ENCODE measurements around the gene ZC3H18.

Gene ZC3H18

DNA sequence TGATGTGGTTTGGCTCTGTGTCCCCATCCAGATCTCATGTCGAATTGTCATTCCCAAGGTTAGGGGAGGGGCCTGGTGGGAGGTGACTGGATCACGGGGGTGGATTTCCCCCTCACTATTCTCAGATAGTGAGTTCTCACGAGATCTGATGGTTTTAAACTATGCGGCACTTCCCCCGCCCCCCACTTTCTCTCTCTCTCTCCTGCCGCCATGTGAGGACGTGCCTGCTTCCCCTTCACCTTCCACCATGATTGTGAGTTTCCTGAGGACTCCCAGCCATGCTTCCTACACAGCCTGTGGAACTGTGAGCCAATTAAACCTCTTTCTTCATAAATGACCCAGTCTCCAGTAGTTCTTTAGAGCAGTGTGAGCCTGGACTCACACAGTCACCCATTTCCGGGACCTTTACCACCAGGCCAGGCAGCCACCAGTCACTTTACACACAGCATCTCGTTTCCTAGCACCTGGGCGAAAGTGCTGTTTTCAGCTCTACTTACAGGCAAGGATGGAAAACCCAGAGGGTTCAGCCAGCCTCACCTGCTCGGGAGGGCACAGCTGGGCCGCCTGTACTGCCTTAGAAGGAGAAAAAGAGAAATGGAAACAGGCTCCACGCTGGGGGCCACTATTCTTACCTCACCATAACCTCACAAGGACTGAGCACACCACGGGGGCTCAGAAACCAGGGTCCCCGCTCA lies 13.8 kb upstream of the ZC3H18 start:
- TF ChIP-seq, protein P1, sequence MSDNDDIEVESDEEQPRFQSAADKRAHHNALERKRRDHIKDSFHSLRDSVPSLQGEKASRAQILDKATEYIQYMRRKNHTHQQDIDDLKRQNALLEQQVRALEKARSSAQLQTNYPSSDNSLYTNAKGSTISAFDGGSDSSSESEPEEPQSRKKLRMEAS (IDR thresholded peaks at IDR 0.05), result no peak
- TF ChIP-seq, protein P2, sequence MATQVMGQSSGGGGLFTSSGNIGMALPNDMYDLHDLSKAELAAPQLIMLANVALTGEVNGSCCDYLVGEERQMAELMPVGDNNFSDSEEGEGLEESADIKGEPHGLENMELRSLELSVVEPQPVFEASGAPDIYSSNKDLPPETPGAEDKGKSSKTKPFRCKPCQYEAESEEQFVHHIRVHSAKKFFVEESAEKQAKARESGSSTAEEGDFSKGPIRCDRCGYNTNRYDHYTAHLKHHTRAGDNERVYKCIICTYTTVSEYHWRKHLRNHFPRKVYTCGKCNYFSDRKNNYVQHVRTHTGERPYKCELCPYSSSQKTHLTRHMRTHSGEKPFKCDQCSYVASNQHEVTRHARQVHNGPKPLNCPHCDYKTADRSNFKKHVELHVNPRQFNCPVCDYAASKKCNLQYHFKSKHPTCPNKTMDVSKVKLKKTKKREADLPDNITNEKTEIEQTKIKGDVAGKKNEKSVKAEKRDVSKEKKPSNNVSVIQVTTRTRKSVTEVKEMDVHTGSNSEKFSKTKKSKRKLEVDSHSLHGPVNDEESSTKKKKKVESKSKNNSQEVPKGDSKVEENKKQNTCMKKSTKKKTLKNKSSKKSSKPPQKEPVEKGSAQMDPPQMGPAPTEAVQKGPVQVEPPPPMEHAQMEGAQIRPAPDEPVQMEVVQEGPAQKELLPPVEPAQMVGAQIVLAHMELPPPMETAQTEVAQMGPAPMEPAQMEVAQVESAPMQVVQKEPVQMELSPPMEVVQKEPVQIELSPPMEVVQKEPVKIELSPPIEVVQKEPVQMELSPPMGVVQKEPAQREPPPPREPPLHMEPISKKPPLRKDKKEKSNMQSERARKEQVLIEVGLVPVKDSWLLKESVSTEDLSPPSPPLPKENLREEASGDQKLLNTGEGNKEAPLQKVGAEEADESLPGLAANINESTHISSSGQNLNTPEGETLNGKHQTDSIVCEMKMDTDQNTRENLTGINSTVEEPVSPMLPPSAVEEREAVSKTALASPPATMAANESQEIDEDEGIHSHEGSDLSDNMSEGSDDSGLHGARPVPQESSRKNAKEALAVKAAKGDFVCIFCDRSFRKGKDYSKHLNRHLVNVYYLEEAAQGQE (IDR thresholded peaks at IDR 0.05; ENCODE audit: low read depth), result no peak
- TF ChIP-seq RAD21 (IDR thresholded peaks at IDR 0.05; ENCODE audit: low read depth) (no peak), TEAD4 (IDR thresholded peaks at IDR 0.05) (no peak), ZBTB7A (IDR thresholded peaks at IDR 0.05; ENCODE audit: low read depth) (no peak), TCF12 (IDR thresholded peaks at IDR 0.05; ENCODE audit: low read depth) (no peak), CEBPB (IDR thresholded peaks at IDR 0.05) (no peak), EP300 (IDR thresholded peaks at IDR 0.05; ENCODE audit: borderline replicate concordance) (no peak), YY1 (IDR thresholded peaks at IDR 0.05; ENCODE audit: low read depth) (no peak)

DNA sequence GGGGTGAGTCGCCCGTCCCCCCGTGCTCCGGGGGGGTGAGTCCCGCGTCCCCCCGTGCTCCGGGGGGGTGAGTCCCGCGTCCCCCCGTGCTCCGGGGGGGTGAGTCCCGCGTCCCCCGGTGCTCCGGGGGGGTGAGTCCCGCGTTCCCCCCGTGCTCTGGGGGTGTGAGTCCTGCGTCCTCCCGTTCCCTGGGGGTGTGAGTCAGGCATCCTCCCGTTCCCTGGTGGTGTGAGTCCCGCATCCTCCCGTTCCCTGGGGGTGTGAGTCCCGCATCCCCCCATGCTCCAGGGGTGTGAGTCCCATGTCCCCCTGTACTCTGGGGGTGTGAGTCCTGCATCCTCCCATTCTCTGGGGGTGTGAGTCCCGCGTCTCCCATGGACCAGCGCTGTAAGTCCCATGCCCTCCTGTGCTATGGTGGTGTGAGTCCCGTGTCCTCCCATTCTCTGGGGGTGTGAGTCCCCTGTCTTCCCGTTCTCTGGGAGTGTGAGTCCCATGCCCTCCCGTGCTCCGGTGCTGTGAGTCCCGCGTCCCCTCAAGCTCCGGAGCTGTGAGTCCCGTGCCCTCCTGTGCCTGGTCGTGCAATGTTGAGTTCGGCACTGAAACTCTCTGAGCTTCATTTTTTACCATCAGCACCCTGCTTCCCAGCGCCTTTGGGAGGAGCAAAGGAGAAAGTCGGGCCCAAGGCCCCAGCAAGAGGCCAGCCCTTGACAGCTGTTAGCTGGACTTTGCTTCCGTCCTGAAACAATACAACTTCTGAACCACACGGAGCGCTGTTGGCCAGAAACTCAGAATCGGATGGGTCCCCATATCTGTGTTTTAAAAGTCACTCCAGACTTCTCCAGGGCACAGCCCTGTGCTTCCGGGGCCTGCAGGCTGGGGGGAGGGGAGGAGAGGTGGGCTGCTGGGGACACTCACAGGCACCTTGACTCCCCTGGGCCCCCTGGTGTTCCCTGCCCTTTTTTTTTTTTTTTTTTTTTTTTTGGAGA lies 11.5 kb upstream of the ZC3H18 start:
- TF ChIP-seq, protein P2 (IDR thresholded peaks at IDR 0.05; ENCODE audit: low read depth), result peak; percentile 8; the same call in 1 of the 2 replicates
- peak; percentile 75 for TF ChIP-seq NFIC (IDR thresholded peaks at IDR 0.05)
- TF ChIP-seq EP300 (IDR thresholded peaks at IDR 0.05; ENCODE audit: borderline replicate concordance), result no peak

DNA sequence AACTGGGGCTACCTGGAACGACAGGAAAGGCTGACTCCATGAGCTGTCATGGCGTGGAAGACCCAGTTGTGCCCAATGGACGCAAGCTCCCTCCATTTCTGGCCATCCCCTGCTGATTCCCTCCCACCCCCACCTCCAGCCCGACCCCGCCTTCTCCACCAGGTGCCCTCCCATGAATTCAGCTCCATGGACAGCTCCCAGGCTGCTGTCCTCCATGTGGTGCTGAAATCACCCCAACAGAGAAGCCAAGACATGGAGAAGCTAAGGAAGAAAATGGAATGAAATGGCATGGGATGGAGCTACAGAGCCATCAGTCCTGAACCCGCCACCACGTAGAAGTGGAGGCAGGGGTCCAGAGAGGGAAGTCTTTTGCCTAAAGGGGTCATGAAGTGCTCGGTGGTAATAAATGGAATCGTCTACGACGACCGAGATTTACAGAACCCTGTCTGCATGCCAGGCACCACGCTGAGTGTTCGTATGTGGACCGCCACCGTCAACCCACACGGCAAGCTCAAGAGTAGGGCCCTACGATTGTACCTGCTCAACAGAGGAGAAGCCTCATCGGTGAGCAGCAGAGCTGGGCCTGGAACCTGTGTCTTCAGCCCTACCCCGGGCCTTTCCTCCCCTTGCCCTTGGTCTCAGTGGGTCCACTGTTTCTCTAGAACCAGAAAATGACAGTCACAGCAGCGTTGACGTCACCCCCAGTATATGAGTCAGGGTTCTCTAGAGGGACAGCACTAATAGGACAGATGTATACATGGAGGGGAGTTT lies 9.3 kb upstream of the ZC3H18 start:
- no peak for TF ChIP-seq EP300 (IDR thresholded peaks at IDR 0.05; ENCODE audit: borderline replicate concordance)
- no peak for TF ChIP-seq ZBTB7A (IDR thresholded peaks at IDR 0.05; ENCODE audit: low read depth)
- peak; percentile 53; the same call in 1 of the 2 replicates for TF ChIP-seq TEAD4 (IDR thresholded peaks at IDR 0.05)
- peak; percentile 2; the same call in 1 of the 2 replicates for TF ChIP-seq RAD21 (IDR thresholded peaks at IDR 0.05; ENCODE audit: low read depth)
- TF ChIP-seq, protein P2 (IDR thresholded peaks at IDR 0.05; ENCODE audit: low read depth), result peak; percentile 100
- TF ChIP-seq CREB1 (IDR thresholded peaks at IDR 0.05; ENCODE audit: low read depth), result no peak
- TF ChIP-seq, protein P1 (IDR thresholded peaks at IDR 0.05), result peak; percentile 67
- 0 out of 2 replicates have a peak, but pooled peaks have one; percentile 26 for TF ChIP-seq YY1 (IDR thresholded peaks at IDR 0.05; ENCODE audit: low read depth)

DNA sequence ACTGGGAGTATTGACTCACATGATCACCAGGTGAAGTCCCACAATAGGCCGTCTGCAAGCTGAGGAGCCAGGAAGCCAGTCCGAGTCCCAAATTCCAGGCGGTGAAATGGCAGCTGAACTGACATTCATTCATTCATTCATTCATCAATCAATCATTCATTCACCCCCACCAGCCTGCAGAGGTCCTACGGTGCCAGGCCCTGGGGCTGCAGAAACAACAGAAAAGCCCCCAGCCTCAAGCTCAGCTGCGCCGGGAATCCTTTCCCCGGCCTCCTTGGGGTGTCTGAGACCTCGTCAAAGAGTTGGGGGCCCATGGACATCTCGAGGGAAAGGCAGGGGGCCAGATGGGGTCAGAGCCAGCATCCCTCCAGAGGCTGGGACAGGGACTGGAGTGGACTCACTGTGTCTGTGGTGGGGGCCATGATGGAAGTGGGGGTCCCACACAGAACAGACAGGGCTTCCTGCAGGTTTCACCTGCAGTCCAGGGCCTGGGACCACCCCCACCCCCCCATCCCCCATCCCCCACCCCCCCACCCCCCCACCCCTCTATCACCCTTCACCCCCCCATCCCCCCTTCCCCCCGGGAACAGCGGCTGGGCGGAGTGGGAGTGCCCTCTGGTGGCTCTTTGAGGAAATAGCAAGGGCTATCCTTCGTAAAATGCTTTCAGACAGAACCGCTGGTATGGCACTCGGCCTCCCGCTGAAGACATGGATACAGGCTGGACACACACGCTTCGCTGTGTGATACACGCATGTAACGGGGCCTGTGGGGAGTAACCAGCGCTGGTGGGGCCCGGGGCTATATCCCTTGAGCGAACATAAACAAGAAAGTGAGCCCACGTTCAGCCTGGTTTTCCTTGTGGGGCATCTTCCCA lies 8.5 kb upstream of the ZC3H18 start:
- TF ChIP-seq RAD21 (IDR thresholded peaks at IDR 0.05; ENCODE audit: low read depth) (peak; percentile 84), ZBTB7A (IDR thresholded peaks at IDR 0.05; ENCODE audit: low read depth) (no peak)
